Pancreas (tissue), 10 donors: ENCODE results near the gene LMO2. TPM values are rescaled to one million over a fixed set of nuclear protein-coding genes. Genes with fewer than 3 reads are reported as not detected.

ENCODE experiments used
- ATAC-seq, 4 donors: fragments of 200-7000 bp; cut with Tn5 transposase; one replicate each; pipeline versions ENCODE4 v1.8.0 to v1.9.1; 2020; ENCODE audit warnings: mild to moderate bottlenecking in 4 of 4, moderate library complexity in 4 of 4
- DNase-seq, 6 donors: peaks; one replicate each; pipeline ENCODE4 v3.0.0-alpha.2; 2020
- FAIRE-seq: peaks from 2 replicates; lab custom pipeline; 2012; peaks lifted over from hg19 to GRCh38; lab: Jason Lieb, UNC
- H3K27ac ChIP-seq, 4 donors: fragments of 200-600 bp; sonication (generic); 1 replicate in 3 of 4; 2 replicates in 1 of 4; pipeline versions ENCODE4 v1.5.0 to v1.8.0; 2020
- H3K27me3 ChIP-seq, 4 donors: fragments of 200-600 bp; one replicate each; pipeline ENCODE4 v1.8.0; 2021
- H3K36me3 ChIP-seq, 3 donors: fragments of 200-600 bp; sonication (generic) in 1 of 3; one replicate each; pipeline versions ENCODE4 v1.5.0 to v1.8.0; 2020 to 2021
- H3K4me1 ChIP-seq, 3 donors: fragments of 200-600 bp; one replicate each; pipeline ENCODE4 v1.8.0; 2021
- H3K4me3 ChIP-seq, 4 donors: fragments of 200-600 bp; sonication (generic) in 2 of 4; one replicate each; pipeline versions ENCODE4 v1.5.0 to v1.8.0; 2020 to 2021
- H3K9me3 ChIP-seq, 4 donors: fragments of 200-600 bp; one replicate each; pipeline ENCODE4 v1.8.0; 2021
- WGBS, 2 donors: extraction: QIAGEN DNeasy Blood & Tissue Kit; methylation state at CpG; one replicate each; pipeline ENCODE4 v1.1.7; 2013; 5-methylcytosine and 5-hydroxymethylcytosine counted together
- intact Hi-C, 3 donors: fragments of 100-400 bp; cut with DNase I; formaldehyde crosslinking; loops; one replicate each; pipeline versions ENCODE4 v1.11.1 to v1.14.2; 2022
- polyA plus RNA-seq, 2 donors: library from polyadenylated mRNA; stranded (reverse); fragments of 200-250 nt; gene quantifications; one replicate each; pipeline ENCODE4 v1.2.3, GENCODE V29; 2013
- total RNA-seq, 6 donors: library from RNA; stranded (reverse); fragmentation: NEBNext Ultra II Directional in 4 of 6; extraction: Animal tissue kit (Norgen Biotek cat#: 25700) in 4 of 6; gene quantifications; one replicate each; pipeline versions ENCODE4 v1.2.1 to v1.2.4, GENCODE V29; 2021 to 2023
- TF ChIP-seq, protein P1 (sequence below), 4 donors: fragments of 200-600 bp; sonication (generic) in 3 of 4; IDR thresholded peaks; one replicate each; pipeline versions ENCODE4 v1.5.0 to v1.8.0; 2021; ENCODE audit warnings: antibody characterized with exemption in 4 of 4
- donor health status: healthy with polysubstance abuse.
- donor health status: DM: no; HTN: no; CAD: no; lungs with moderate emphysema.
- donor health status: DM: no; HTN: no; CAD: no.
- donor health status: control.
- donor health status: control.
- donor health status: Bipolar disorder and iron deficiency.
- donor health status: DM: yes; HTN: yes; CAD: no.
- donor health status: DM: no; HTN: no; CAD: no.
- donor health status: DM: no; HTN: no; CAD: no.
- donor health status: DM: yes; HTN: yes; CAD: no.

Gene LMO2
- total and polyA plus RNA-seq, 8 donors = 2.4 to 24.3 (median 7.8) TPM

DNA sequence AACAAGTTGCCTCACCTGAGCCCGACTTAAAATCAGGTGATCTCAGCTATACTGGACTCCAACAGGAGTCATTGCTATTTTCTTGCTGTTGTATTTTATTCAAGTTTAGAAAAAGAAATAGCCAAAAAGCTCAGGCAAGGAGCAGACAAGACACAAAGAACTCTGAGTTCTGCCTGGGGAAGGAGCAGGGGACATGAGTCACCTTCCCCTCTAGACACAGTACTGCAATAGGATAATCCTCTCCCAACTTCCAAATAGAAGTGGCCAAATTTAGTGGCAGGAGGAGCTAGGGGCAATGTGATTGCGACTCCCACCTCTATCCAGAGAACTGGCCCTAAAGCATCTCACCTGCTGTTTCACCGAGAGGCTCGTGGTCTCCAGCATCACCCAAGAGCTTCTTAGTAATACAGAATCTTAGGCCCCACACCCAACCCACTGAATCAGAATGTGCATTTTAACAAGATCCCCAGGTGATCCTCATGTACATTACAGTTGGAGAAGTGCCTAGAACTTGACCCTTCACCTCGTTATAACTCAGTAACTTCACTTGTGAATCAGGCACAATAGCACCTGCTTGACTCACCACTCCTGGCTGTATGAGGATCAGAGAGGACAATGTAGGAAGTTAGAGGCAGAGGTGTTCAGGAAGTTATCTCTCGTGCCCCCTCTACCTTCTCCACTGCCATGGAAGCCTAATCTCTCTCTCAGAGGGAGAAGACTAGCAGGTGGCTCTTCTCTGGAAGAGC is 60.8 kb downstream of the LMO2 start:
- no peaks in the 10 kb centered on the region for H3K36me3 ChIP-seq
- no peak overlapping the region for H3K4me3 ChIP-seq
- ATAC-seq (no peak), DNase-seq (no peak), FAIRE-seq (no peak)
- no peaks in the 10 kb centered on the region for H3K9me3 ChIP-seq
- intact Hi-C loops = no loop called here
- H3K27me3 ChIP-seq = peaks cover 0 to 3% (median 0%) of the 10 kb centered on the region in 4 donors
- 40 to 52% methylated on average over 6 of the region's 6 CpGs for WGBS, 2 donors
- TF ChIP-seq, protein P1, sequence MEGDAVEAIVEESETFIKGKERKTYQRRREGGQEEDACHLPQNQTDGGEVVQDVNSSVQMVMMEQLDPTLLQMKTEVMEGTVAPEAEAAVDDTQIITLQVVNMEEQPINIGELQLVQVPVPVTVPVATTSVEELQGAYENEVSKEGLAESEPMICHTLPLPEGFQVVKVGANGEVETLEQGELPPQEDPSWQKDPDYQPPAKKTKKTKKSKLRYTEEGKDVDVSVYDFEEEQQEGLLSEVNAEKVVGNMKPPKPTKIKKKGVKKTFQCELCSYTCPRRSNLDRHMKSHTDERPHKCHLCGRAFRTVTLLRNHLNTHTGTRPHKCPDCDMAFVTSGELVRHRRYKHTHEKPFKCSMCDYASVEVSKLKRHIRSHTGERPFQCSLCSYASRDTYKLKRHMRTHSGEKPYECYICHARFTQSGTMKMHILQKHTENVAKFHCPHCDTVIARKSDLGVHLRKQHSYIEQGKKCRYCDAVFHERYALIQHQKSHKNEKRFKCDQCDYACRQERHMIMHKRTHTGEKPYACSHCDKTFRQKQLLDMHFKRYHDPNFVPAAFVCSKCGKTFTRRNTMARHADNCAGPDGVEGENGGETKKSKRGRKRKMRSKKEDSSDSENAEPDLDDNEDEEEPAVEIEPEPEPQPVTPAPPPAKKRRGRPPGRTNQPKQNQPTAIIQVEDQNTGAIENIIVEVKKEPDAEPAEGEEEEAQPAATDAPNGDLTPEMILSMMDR (IDR thresholded peaks at IDR 0.05) = no peak
- H3K4me1 ChIP-seq = peaks cover 0 to 7% (median 3%) of the 10 kb centered on the region in 3 donors
- no peak overlapping the region for H3K27ac ChIP-seq

DNA sequence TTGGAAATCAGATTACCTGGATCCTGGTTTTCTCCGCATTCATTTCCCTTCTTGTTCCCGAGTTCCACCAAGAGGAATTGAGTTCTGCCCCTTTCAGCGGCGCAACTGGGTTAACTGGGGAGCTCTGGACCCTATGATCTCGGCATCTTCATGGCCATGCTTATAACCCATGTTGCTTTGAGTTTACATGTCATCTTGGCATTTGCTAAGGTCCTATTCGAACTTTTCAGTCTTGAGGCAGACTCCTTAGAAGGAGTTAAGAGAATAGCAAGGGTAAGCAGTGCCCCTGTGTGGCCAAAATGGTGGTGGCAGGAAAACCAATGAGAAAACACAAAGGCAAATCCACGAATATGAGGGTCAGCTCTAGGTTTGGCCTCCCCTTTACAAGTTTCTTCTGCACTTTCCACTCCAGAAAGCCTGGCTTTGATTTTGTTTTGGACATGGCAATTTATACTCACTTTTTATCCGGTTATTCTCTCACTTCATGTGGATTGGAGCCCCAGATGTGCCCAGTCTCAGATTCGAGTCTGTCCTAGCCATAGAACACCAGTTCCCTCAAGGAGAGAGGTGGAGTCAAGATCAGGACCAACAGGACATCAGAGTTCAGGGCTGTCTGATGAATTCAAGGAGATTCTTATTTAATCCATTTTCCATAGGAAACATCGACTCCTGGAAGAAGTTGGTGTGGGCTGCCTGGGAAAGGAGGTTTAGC is 62.3 kb downstream of the LMO2 start:
- Histone ChIP-seq H3K27ac (no peak overlapping the region), H3K9me3 (no peaks in the 10 kb centered on the region), H3K4me1 (peaks cover 0 to 7% (median 3%) of the 10 kb centered on the region in 3 donors), H3K36me3 (no peaks in the 10 kb centered on the region), H3K27me3 (peaks cover 0 to 3% (median 0%) of the 10 kb centered on the region in 4 donors), H3K4me3 (peak overlapping the region; percentile 23 to 51 (median 34))
- DNase-seq = peak in 3 of 6 donors; percentile 34 to 65 (median 37)
- TF ChIP-seq, protein P1 (IDR thresholded peaks at IDR 0.05) = peak; percentile 31 to 59 (median 56)
- intact Hi-C loops = loop anchor here in 1 of 3 donors (10.0 kb wide), 1 partner anchor 465 kb away; no protein-coding TSS in a partner anchor
- peak; percentile 86 to 97 (median 96) for ATAC-seq
- 17 to 20% methylated on average over 10 of the region's 10 CpGs for WGBS, 2 donors
- FAIRE-seq = peak; percentile 13

DNA sequence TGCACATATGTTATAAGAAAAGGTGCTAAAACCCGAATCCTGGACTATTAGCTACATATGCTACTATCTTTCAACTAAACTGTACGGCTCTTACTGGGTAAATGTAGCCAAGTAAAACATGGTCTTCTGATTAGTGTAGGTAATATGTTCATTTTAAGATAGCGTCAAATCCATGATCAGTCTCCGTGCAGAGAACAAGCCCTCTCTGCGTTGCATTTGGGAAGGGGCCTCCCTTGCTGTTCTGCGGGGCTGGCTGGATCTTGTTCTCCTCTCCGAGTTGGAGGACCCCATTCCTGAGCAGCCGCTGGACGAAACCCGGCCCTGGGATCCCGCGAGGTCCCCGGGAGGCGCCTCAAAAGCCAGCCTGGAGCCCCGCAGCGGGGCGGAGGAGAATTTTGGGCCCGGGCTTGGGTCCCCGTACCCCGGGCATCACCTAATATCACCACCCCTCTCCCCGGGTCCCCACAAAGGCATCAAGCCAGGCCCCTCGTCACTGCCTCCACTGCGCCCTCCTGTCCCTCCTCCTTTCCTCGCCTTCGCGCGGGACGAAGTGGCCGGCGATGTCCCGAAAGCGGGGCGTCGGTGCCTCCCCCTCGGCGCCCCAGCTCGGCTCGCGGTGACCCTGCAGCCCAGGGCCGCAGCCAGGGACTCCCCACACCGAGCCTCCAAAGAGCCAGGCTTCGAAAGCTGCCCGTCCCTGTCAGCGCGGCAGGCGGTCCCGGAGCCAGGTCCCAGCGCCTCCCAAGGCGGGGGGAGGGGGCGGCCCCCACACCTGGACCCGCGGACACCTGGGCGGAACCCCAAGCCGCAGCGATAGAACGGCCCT is 63.1 kb downstream of the LMO2 start:
- FAIRE-seq (no peak), DNase-seq (peak in 2 of 6 donors; percentile 65 to 67), ATAC-seq (peak; percentile 43 to 81 (median 74))
- Histone ChIP-seq H3K27me3 (peaks cover 0 to 9% (median 0%) of the 10 kb centered on the region in 4 donors), H3K9me3 (no peaks in the 10 kb centered on the region), H3K4me3 (peak overlapping the region; percentile 23 to 51 (median 34)), H3K36me3 (no peaks in the 10 kb centered on the region), H3K4me1 (peaks cover 0 to 7% (median 3%) of the 10 kb centered on the region in 3 donors), H3K27ac (no peak overlapping the region)
- 7 to 9% methylated on average over 40 to 56 of the region's 56 CpGs for WGBS, 2 donors
- intact Hi-C loops = loop anchor here in 1 of 3 donors (10.0 kb wide), 1 partner anchor 464 kb away; no protein-coding TSS in a partner anchor
- TF ChIP-seq, protein P1 (IDR thresholded peaks at IDR 0.05) = no peak

DNA sequence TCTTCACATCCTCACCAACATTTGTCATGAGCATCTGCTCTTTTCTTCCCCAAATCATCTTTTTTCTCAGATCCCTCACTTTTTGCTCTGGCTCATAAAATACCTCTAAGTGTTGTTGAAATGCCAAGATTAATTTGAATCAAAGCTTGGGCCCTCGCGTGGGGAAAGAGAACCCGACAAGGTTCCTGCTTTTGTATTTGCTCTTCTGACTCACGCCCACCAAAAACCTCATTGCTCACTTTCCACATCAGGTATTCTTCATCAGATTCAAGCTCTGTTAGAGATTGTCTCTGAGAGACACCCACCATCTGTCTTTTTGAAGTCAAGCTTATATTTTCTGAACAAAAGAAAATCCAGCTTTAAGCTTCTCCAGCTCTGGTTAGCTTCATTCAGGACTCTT is 64.7 kb downstream of the LMO2 start:
- Histone ChIP-seq H3K9me3 (no peaks in the 10 kb centered on the region), H3K27ac (no peak overlapping the region), H3K4me1 (peaks cover 0 to 7% (median 3%) of the 10 kb centered on the region in 3 donors), H3K4me3 (no peak overlapping the region), H3K27me3 (peaks cover 0 to 9% (median 0%) of the 10 kb centered on the region in 4 donors), H3K36me3 (no peaks in the 10 kb centered on the region)
- intact Hi-C loops = loop anchor here in 1 of 3 donors (10.0 kb wide), 1 partner anchor 462 kb away; no protein-coding TSS in a partner anchor
- ATAC-seq (no peak), DNase-seq (no peak), FAIRE-seq (no peak)
- WGBS, 2 donors = 87 to 91% methylated on average over 4 of the region's 4 CpGs
- TF ChIP-seq, protein P1 (IDR thresholded peaks at IDR 0.05) = no peak
